Natural killer cell (primary cell): ENCODE data around the gene SNTB2. TPM values are rescaled to one million over a fixed set of nuclear protein-coding genes. Genes with fewer than 3 reads are reported as not detected.

ENCODE experiments used
- ATAC-seq, 3 donors: fragments of 150-1000 bp in 2 of 3; fragments of 200-7000 bp in 1 of 3; cut with Tn5 transposase; 1 replicate in 1 of 3; 2 replicates in 2 of 3; pipeline ENCODE4 v1.10.0; 2021; ENCODE audit warnings: mild to moderate bottlenecking in 2 of 3, moderate library complexity in 2 of 3
- DNase-seq, 2 donors: peaks; one replicate each; pipeline versions ENCODE4 v3.0.0 to v3.0.0-alpha.2; 2013 to 2021; ENCODE audit warnings: mixed read lengths in 1 of 2
- H3K27ac ChIP-seq: one replicate; pipeline ENCODE4 v1.5.1; 2013; ENCODE audit warnings: mild to moderate bottlenecking, low read length
- H3K27me3 ChIP-seq: one replicate; pipeline ENCODE4 v1.6.1; 2013; ENCODE audit warnings: low read length; ENCODE audit not compliant: control insufficient read depth, insufficient read depth
- H3K36me3 ChIP-seq: one replicate; pipeline ENCODE4 v1.6.1; 2013; ENCODE audit warnings: low read length; ENCODE audit not compliant: control insufficient read depth, insufficient read depth
- H3K4me1 ChIP-seq: one replicate; pipeline ENCODE4 v1.6.1; 2013; ENCODE audit warnings: low read length; ENCODE audit not compliant: control insufficient read depth, insufficient read depth
- H3K4me3 ChIP-seq: one replicate; pipeline ENCODE4 v1.5.1; 2013; ENCODE audit warnings: low read length
- H3K9me3 ChIP-seq: one replicate; pipeline ENCODE4 v1.6.1; 2013; ENCODE audit warnings: low read length; ENCODE audit not compliant: control insufficient read depth, insufficient read depth
- H3K27ac Mint-ChIP-seq, 2 donors: one replicate each; pipeline ENCODE4 v1.8.0; 2022; ENCODE audit warnings: mild to moderate bottlenecking in 2 of 2, mixed read lengths in 2 of 2, moderate library complexity in 1 of 2
- H3K27me3 Mint-ChIP-seq, 2 donors: one replicate each; pipeline ENCODE4 v1.8.0; 2022; ENCODE audit warnings: low read depth in 2 of 2, mixed read lengths in 2 of 2
- H3K36me3 Mint-ChIP-seq: one replicate; pipeline ENCODE4 v1.8.0; 2022; ENCODE audit warnings: mixed read lengths
- H3K4me1 Mint-ChIP-seq, 2 donors: one replicate each; pipeline ENCODE4 v1.8.0; 2022; ENCODE audit warnings: mixed read lengths in 2 of 2
- H3K4me3 Mint-ChIP-seq: one replicate; pipeline ENCODE4 v1.8.0; 2022; ENCODE audit warnings: mild to moderate bottlenecking, moderate library complexity, mixed read lengths
- H3K9me3 Mint-ChIP-seq, 2 donors: one replicate each; pipeline ENCODE4 v1.8.0; 2022; ENCODE audit warnings: mixed read lengths in 2 of 2
- WGBS: methylation state at CpG from one replicate; pipeline ENCODE4 v1.1.7; 2013; ENCODE audit warnings: missing lambda C conversion rate; ENCODE audit not compliant: insufficient coverage; 5-methylcytosine and 5-hydroxymethylcytosine counted together
- intact Hi-C: fragments of 100-400 bp; cut with micrococcal nuclease; formaldehyde crosslinking; loops from one replicate; pipeline ENCODE4 v1.14.2; 2022
- total RNA-seq, 4 donors: library from RNA; stranded (reverse); fragments of 120-200 nt in 1 of 4; gene quantifications; one replicate each; pipeline versions ENCODE4 v1.2.3 to v1.2.4, GENCODE V29; 2013 to 2022
- TF ChIP-seq, protein P1 (sequence below): fragments of 200-600 bp; IDR thresholded peaks from one replicate; pipeline ENCODE4 v1.8.0; 2022; ENCODE audit warnings: antibody characterized with exemption

The SNTB2 gene
- total RNA-seq, 3 donors from 2014 or later (not counting 1 experiment from before 2014, with no cell fraction given): 43.8 to 55.2 (median 49.9) TPM

DNA sequence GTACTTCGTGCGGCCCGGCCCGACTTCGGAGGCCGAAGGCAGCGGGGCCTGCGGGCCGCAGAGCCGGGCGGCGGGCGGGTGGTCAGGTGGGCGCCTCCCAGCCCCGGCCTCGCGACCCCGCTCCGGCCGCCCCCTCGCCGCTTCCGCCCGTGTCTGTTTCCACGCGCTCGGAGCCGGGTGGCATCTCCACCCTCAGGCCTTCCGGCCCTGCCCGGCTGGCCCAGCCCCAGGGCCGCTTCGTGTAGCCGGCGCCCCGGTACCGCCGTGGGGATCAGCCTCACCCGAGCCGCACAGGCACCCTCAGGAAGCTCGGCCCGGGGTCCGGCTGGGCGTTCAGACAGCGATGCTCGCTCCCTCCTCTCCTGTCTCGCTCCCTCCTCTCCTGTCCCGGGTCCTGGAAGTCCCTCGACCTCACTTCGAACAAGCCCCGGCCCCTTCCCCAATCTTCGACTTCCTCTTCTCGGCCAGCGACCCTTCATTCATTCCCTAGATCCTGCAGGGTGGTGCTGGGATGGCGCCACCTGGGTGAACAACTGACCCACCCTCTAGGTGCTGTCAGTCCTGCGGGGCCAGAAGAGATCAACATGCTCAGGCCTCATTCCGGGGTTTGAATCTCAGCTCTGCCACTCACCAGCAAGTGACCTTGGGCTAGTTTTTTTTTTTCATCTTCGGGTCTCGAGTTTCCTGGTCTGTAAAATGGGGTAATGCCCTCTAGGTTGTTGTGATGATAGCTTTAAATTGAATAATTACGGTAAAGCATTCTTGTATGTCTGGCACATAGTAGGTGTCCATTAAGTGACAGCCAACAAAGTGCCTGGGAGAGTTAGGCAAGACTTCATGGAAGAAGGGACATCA lies 124.8 kb downstream of the SNTB2 start:
- Mint-ChIP-seq H3K27ac (peak overlapping the region; percentile 90 to 93), H3K27me3 (no peaks in the 10 kb centered on the region), H3K4me3 (peak overlapping the region; percentile 98), H3K4me1 (peaks cover 15 to 32% of the 10 kb centered on the region in 2 donors), H3K9me3 (no peaks in the 10 kb centered on the region), H3K36me3 (no peaks in the 10 kb centered on the region)
- ATAC-seq: peak; percentile 37 to 59 (median 52)
- Histone ChIP-seq H3K4me1 (peaks cover 20% of the 10 kb centered on the region), H3K9me3 (no peaks in the 10 kb centered on the region), H3K27ac (peak overlapping the region; percentile 53), H3K4me3 (peak overlapping the region; percentile 49), H3K36me3 (peaks cover 22% of the 10 kb centered on the region), H3K27me3 (no peaks in the 10 kb centered on the region)
- TF ChIP-seq, protein P1, sequence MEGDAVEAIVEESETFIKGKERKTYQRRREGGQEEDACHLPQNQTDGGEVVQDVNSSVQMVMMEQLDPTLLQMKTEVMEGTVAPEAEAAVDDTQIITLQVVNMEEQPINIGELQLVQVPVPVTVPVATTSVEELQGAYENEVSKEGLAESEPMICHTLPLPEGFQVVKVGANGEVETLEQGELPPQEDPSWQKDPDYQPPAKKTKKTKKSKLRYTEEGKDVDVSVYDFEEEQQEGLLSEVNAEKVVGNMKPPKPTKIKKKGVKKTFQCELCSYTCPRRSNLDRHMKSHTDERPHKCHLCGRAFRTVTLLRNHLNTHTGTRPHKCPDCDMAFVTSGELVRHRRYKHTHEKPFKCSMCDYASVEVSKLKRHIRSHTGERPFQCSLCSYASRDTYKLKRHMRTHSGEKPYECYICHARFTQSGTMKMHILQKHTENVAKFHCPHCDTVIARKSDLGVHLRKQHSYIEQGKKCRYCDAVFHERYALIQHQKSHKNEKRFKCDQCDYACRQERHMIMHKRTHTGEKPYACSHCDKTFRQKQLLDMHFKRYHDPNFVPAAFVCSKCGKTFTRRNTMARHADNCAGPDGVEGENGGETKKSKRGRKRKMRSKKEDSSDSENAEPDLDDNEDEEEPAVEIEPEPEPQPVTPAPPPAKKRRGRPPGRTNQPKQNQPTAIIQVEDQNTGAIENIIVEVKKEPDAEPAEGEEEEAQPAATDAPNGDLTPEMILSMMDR: no peak
- peak in 1 of 2 donors; percentile 61 for DNase-seq
- intact Hi-C loops: loop anchor here (1.0 kb wide), 1 partner anchor 28 kb away; the partner anchor contains the start of genes COG8 and NIP7
- 2% methylated on average over 59 of the region's 59 CpGs for WGBS

DNA sequence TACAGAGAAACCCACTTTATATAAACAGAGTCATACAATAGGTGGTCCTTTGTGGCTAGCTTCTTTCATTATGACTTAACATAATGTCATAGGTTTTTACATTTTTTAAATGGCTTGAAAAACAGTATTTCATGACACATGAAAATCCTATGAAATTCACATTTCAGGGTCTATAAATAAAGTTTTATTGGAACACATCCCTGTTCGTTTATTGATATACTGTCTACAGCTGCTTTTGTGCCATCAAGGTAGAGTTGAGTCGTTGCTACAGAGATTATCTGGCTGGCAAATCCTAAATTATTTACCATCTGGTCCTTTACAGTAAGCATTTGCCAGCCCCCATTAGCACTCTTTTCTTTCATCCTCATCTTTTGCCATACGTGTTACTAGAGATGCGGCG lies 126.5 kb downstream of the SNTB2 start:
- H3K27ac ChIP-seq: no peak overlapping the region

DNA sequence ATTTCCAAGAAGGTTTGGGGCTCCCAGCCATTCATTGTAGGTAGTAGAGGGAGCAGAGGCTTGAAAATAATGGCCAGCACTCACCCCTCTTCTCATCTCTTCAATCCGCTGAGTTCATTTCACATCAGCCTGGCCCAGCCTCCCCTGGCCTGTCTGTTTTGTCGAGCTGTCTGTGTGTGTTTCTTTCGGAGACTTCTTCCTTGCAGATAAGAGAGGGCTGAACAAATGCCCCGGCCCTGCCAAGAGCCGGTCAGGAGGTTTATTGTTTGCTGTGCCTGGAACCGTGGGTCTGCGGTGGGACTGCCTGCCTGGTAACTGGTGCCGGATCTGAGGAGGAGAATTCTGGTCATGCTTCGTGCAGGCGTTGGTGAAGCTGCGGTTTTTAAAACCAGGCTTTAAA lies 127.6 kb downstream of the SNTB2 start:
- no peak overlapping the region for H3K4me3 ChIP-seq
- H3K27me3 ChIP-seq: no peaks in the 10 kb centered on the region
- no peak overlapping the region for H3K27ac Mint-ChIP-seq
- intact Hi-C loops: no loop called here
- peaks cover 15 to 27% of the 10 kb centered on the region in 2 donors for H3K4me1 Mint-ChIP-seq
- peaks cover 4% of the 10 kb centered on the region for H3K36me3 Mint-ChIP-seq
- H3K4me3 Mint-ChIP-seq: no peak overlapping the region
- H3K9me3 ChIP-seq: no peaks in the 10 kb centered on the region
- no peak overlapping the region for H3K27ac ChIP-seq
- no peak for ATAC-seq
- H3K4me1 ChIP-seq: peaks cover 20% of the 10 kb centered on the region
- no peak for DNase-seq
- H3K27me3 Mint-ChIP-seq: no peaks in the 10 kb centered on the region
- TF ChIP-seq, protein P1: no peak
- H3K36me3 ChIP-seq: peaks cover 45% of the 10 kb centered on the region
- no peaks in the 10 kb centered on the region for H3K9me3 Mint-ChIP-seq
- 96% methylated on average over 11 of the region's 11 CpGs for WGBS

More for the DNA sequence above, 126.5 kb downstream of the SNTB2 start:
- Histone ChIP-seq H3K4me1 (peaks cover 20% of the 10 kb centered on the region), H3K36me3 (peaks cover 34% of the 10 kb centered on the region), H3K4me3 (no peak overlapping the region), H3K27me3 (no peaks in the 10 kb centered on the region), H3K9me3 (no peaks in the 10 kb centered on the region)
- TF ChIP-seq, protein P1: no peak
- peak overlapping the region; percentile 64 for H3K4me3 Mint-ChIP-seq
- intact Hi-C loops: no loop called here
- H3K36me3 Mint-ChIP-seq: no peaks in the 10 kb centered on the region
- ATAC-seq: no peak
- no peaks in the 10 kb centered on the region for H3K9me3 Mint-ChIP-seq
- WGBS: 99% methylated on average over 5 of the region's 5 CpGs
- H3K4me1 Mint-ChIP-seq: peaks cover 15 to 32% of the 10 kb centered on the region in 2 donors
- DNase-seq: no peak
- peak overlapping the region in 1 of 2 donors; percentile 75 for H3K27ac Mint-ChIP-seq
- no peaks in the 10 kb centered on the region for H3K27me3 Mint-ChIP-seq
